GM11168 (cell line): ENCODE results near the gene UBE2L5.

Source experiments
- in situ Hi-C: fragments of 300-500 bp; cut with MboI; formaldehyde crosslinking; loops from one replicate; pipeline ENCODE4 v1.12.0; 2022; ENCODE audit warnings: low sequenced_read_pairs; ENCODE audit not compliant: unreplicated experiment

The UBE2L5 gene

GRCh38 chr13:30403456-30403855 is 18.8 kb upstream of the UBE2L5 start:
- in situ Hi-C loops, result no loop called here

DNA sequence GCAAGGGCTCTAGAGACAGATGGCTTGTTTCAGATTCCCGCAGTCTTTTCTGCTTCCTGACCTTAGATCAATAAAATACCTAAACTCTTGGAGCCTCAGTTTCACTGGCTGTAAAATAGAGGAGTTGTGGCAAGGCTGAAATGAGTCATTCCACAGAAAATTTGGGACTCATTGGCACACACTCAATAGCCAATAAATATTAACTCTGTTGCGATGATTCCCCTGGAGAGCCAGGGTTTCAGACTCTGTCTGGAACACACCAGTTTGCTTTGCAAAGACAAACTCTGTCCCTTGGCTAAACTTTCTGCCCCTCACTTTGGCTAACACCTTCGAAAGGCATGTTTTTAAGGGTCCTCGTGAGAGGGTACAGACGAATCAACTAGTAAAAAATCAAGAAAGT is 18.1 kb upstream of the UBE2L5 start:
- in situ Hi-C loops, result no loop called here

GRCh38 chr13:30406779-30407416 is 15.4 kb upstream of the UBE2L5 start:
- in situ Hi-C loops, result no loop called here

- in situ Hi-C loops, result no loop called here
These were observed 13.8 kb upstream of the UBE2L5 start for GRCh38 chr13:30408319-30409101.

GRCh38 chr13:30409886-30410704 is 12.2 kb upstream of the UBE2L5 start:
- in situ Hi-C loops, result no loop called here

DNA sequence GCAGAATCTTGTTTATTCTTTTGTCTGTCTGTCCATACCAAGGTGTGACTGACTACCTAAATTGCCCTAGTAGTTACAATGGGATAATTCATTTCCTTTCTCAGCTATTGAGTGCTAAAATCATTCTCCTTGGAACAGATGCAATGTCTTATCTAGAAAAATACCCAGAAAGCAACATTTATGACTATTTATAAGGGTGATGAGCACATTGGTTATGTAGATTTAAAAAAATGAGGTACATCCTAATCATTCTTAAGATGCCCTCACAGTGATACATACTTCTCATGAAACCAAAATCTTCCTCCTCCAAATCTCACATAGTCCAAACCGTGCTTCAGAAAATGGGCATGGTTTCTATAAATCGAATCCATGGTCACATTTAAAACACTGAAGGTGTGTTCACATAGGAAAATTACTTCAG is 11.6 kb upstream of the UBE2L5 start:
- in situ Hi-C loops, result no loop called here

- in situ Hi-C loops, result no loop called here
These were observed 9.9 kb upstream of the UBE2L5 start for GRCh38 chr13:30412346-30412745.

DNA sequence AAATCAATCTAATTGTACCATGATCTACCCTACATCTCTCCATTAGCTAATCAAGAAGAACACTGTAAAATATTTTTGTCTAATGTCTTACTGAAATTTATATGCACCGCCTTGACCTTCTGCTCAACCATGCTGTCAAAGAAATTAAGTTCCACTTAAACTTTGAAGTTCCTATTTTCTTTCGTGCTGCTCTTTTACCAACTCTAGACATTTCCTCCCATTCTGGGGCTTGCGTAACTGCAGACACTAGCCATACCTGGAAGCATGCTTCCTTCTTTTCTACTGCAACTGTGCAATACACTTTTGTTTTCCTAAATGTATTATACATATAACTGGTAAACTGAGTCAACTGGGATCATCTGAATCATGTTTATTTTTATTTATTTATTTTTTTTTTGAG is 8.5 kb upstream of the UBE2L5 start:
- in situ Hi-C loops, result no loop called here

DNA sequence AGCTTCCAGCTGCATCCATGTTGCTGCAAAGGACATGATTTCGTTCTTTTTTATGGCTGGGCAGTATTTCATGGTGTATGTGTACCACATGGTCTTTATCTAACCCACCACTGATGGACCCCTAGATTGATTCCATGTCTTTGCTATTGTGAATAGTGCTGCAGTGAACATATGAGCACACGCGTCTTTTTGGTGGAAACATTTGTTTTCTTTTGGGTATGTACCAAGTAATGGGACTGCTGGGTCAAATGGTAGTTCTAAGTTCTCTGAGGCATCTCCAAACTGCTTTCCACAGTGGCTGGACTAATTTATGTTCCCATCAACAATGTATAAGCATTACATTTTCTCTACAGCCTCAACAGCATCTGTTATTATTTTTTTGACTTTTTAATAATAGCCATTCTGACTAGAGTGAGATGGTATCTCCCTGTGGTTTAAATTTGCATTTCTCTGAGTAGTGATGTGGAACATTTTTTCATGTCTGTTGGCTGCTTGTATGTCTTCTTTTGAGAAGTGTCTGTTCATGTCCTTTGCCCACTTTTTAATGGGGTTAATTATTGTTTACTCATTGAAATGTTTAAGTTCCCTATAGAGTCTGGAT is 6.8 kb upstream of the UBE2L5 start:
- in situ Hi-C loops, result no loop called here

DNA sequence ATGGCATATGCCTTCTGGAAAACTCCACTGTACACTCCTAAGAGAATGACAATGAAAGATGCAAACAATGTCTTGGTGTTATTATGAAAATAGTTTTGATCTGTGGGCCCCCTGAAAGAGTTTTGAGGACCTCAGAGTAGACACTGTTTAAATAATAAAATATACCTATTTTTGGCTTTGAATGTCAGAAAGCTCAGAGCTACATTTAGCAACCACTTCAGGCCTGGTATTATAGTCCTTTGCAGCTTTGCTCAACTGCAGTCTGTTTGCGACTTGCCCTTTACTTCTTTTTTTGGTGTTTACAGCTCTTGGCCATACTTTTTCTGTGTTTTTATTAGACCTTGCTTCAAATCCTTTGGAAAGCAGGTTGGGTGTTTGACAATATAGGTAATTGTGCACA is 5.8 kb upstream of the UBE2L5 start:
- in situ Hi-C loops, result no loop called here

DNA sequence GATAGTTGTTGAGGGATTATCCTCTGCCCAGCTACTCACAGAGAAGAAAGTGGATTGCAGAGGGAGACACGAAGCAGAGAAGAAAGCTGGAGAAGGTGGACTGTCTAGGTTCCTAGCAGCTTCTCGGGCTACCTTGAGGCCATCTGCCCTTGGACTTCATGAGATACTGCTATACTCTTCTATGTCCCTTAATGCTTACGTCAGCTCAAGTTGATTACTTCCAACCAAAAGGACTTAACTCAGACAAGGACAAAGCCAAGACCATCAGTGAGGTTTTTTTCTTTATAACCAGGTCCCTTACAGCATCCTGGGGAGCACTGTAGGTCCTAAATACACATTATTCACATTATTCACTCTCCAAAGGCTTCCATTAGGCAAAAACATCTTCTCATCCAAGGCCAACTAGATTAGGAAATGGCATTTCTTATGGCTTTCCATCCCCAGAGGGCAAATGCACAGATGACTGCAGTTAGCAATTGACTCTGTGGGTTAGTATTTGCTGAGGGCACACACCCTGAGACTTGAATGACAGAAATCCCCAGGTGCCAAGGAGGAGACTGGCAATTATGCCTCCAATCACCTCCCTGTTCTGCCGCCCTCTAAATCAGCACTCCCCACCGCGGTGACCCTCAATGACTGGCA is 4.1 kb upstream of the UBE2L5 start:
- in situ Hi-C loops, result no loop called here

- in situ Hi-C loops, result no loop called here
These were observed 3.4 kb upstream of the UBE2L5 start for GRCh38 chr13:30418717-30419459.

GRCh38 chr13:30421093-30422053 is 920 bp upstream of the UBE2L5 start:
- in situ Hi-C loops, result no loop called here

- in situ Hi-C loops, result no loop called here
These were observed 1.6 kb downstream of the UBE2L5 start for GRCh38 chr13:30423891-30424290.

GRCh38 chr13:30429235-30429634 is 6.9 kb downstream of the UBE2L5 start:
- in situ Hi-C loops, result no loop called here

GRCh38 chr13:30429721-30430694 is 7.7 kb downstream of the UBE2L5 start:
- in situ Hi-C loops, result no loop called here

DNA sequence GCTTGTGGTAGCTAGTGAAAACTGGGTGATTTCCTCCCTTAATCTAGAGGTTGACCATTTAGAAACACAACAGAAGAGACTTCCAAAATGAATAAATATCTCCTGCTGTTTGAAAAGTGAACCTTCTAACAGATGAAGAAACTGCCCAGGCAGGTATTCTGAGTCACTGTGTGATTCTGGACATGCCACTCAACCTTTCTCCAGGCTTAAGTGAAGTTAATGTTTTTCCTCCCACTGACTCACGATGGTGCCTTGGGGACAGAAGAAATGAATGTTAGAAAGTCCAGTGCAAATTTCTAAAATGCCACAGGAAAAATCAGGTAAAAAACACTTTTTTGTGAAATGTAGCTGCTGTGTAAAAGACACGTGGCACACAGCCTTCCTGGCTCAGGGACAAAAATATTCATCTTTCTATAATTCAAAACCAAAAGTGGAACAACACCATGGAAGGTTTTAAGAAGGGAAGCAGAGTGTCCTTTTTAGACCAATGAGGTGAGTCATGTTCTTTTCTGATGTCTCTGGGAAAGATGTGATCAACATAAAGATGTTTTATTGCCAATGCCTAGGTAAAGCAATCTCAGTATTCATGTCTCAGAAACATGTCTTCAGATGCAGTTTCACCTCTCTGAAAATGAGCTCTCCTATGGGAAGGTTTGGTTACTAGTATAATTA is 9.1 kb downstream of the UBE2L5 start:
- in situ Hi-C loops, result no loop called here
